CD4-positive, CD25-positive, alpha-beta regulatory T cell (primary cell): ENCODE data around the gene ULBP3. TPM values are rescaled to one million over a fixed set of nuclear protein-coding genes. Genes with fewer than 3 reads are reported as not detected.
"Not testable (repeated sequence)": the region's sequence is repeated elsewhere in the genome, so short reads cannot be mapped to it uniquely, and the experiment has no call there.

Experiments
- ATAC-seq, 2 donors: fragments of 150-1000 bp; cut with Tn5 transposase; one replicate each; pipeline ENCODE4 v1.10.0; 2021; ENCODE audit warnings: low read depth in 2 of 2, moderate number of reproducible peaks in 2 of 2, moderate library complexity in 1 of 2
- DNase-seq, 3 donors: peaks; one replicate each; pipeline versions ENCODE4 v3.0.0 to v3.0.0-alpha.2; 2012 to 2022; ENCODE audit warnings: mixed read lengths in 1 of 3
- H3K27ac ChIP-seq: one replicate; pipeline ENCODE4 v1.7.0; 2013; ENCODE audit warnings: mild to moderate bottlenecking, low read length; ENCODE audit not compliant: insufficient read depth, poor library complexity, severe bottlenecking
- H3K27me3 ChIP-seq: one replicate; pipeline ENCODE4 v1.7.0; 2013; ENCODE audit warnings: low read length; ENCODE audit not compliant: control insufficient read depth, insufficient read depth
- H3K36me3 ChIP-seq: one replicate; pipeline ENCODE4 v1.7.0; 2013; ENCODE audit warnings: mild to moderate bottlenecking, low read length, moderate library complexity; ENCODE audit not compliant: control insufficient read depth, insufficient read depth
- H3K4me1 ChIP-seq: 2 replicates; pipeline ENCODE4 v1.7.0; 2013; ENCODE audit warnings: mild to moderate bottlenecking, low read length; ENCODE audit not compliant: insufficient read depth, control insufficient read depth, poor library complexity, severe bottlenecking
- H3K4me3 ChIP-seq: one replicate; pipeline ENCODE4 v1.7.0; 2013; ENCODE audit warnings: low read depth, mild to moderate bottlenecking, low read length, moderate library complexity
- H3K9me3 ChIP-seq, 2 experiments: 1 replicate in 1 of 2; 2 replicates in 1 of 2; pipeline ENCODE4 v1.7.0; 2013; ENCODE audit warnings: low read length in 2 of 2, mild to moderate bottlenecking in 1 of 2, moderate library complexity in 1 of 2; ENCODE audit not compliant: control insufficient read depth in 2 of 2
- H3K27ac Mint-ChIP-seq, 3 donors: one replicate each; pipeline ENCODE4 v1.8.0; 2020 to 2022; ENCODE audit warnings: mild to moderate bottlenecking in 3 of 3, mixed read lengths in 3 of 3, moderate library complexity in 2 of 3
- H3K27me3 Mint-ChIP-seq: one replicate; pipeline ENCODE4 v1.8.0; 2022; ENCODE audit warnings: mild to moderate bottlenecking, mixed read lengths
- H3K36me3 Mint-ChIP-seq: one replicate; pipeline ENCODE4 v1.8.0; 2020; ENCODE audit warnings: mixed read lengths
- H3K4me1 Mint-ChIP-seq, 4 donors: one replicate each; pipeline ENCODE4 v1.8.0; 2020 to 2022; ENCODE audit warnings: mixed read lengths in 4 of 4, mild to moderate bottlenecking in 1 of 4
- H3K4me3 Mint-ChIP-seq, 4 donors: one replicate each; pipeline ENCODE4 v1.8.0; 2020 to 2022; ENCODE audit warnings: mild to moderate bottlenecking in 4 of 4, mixed read lengths in 4 of 4, moderate library complexity in 3 of 4
- H3K9me3 Mint-ChIP-seq, 7 donors: one replicate each; pipeline ENCODE4 v1.8.0; 2020 to 2022; ENCODE audit warnings: mixed read lengths in 7 of 7, mild to moderate bottlenecking in 3 of 7, moderate library complexity in 2 of 7
- polyA plus RNA-seq, 4 donors: library from polyadenylated mRNA; unstranded; fragments of 300-500 nt; fragmentation: Illumina TruSeq; gene quantifications; one replicate each; pipeline ENCODE4 v1.2.3, GENCODE V29; 2021
- total RNA-seq: library from RNA; stranded (reverse); gene quantifications from one replicate; pipeline ENCODE4 v1.2.3, GENCODE V29; 2022

ULBP3 gene
- total and polyA plus RNA-seq, 5 donors from 2014 or later = 0.19 to 1.3 (median 0.95) TPM; not detected in 1

GRCh38 chr6:150013785-150014622, 54.9 kb downstream of the ULBP3 start:
- H3K9me3 Mint-ChIP-seq, H3K4me1 ChIP-seq, H3K9me3 ChIP-seq, H3K36me3 Mint-ChIP-seq, H3K4me3 ChIP-seq, H3K27ac ChIP-seq, DNase-seq, H3K36me3 ChIP-seq, ATAC-seq: not testable (repeated sequence)
- H3K4me3 Mint-ChIP-seq = peak overlapping the region in 1 of 4 donors; percentile 65
- peak overlapping the region in 1 of 3 donors; percentile 84 for H3K27ac Mint-ChIP-seq
- H3K4me1 Mint-ChIP-seq = peaks cover 0 to 17% (median 14%) of the 10 kb centered on the region in 4 donors
- H3K27me3 Mint-ChIP-seq = peaks cover 89% of the 10 kb centered on the region
- peaks cover 45% of the 10 kb centered on the region for H3K27me3 ChIP-seq

DNA sequence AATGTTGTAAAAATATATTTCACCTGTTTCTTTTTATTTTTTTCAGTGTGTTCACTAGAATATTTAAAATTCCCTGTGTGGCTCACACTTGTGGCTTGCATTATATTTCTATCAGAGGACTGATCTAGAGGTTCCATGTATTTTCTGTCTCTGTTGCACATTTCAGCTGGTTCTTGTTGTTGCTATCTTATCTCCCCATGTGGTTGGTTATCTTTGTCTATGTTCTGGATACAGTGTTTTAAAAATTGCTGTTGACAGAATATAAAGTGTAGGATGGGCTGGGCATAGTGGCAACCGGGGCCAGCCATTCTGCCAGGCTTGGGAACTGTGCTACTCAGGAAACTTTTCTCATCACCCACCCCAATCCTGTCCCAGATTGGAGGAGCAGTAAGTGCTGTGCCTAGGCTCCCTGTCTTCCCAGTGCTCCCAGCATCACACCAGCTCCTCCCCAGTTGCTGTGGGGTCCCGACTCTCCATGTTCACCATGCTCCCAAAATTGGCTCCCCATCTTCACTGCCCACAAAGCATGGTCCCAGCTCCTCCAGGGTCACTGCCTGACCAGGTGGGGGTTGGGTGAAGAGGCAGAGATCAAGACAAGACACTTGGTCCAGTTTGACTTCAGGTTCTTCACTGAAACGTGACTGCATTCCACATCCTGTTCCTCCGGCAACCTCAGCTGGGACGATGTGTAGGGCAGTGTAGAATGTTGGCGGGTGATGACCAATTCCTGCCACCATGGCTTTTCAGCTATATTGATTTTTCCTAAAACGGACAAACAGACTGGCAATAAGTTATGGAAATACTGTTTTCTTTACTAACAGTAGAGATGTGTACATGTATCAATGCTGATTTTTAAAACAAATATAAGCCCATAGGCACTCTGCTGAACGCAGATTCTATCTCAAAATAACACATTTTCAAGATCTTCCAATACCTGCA, 55.8 kb downstream of the ULBP3 start:
- H3K4me1 Mint-ChIP-seq = peaks cover 0 to 17% (median 14%) of the 10 kb centered on the region in 4 donors
- peaks cover 48% of the 10 kb centered on the region for H3K27me3 ChIP-seq
- H3K27ac Mint-ChIP-seq, H3K9me3 Mint-ChIP-seq, DNase-seq, H3K4me1 ChIP-seq, ATAC-seq, H3K36me3 ChIP-seq, H3K27ac ChIP-seq, H3K4me3 Mint-ChIP-seq, H3K9me3 ChIP-seq, H3K4me3 ChIP-seq, H3K36me3 Mint-ChIP-seq: not testable (repeated sequence)
- H3K27me3 Mint-ChIP-seq = peaks cover 95% of the 10 kb centered on the region

Other genes starting within 250 kb of the ULBP3 start
- 0.49 TPM for gene LRP11, start 204.8 kb downstream of the ULBP3 start, total RNA-seq
- gene LRP11, start 204.8 kb downstream of the ULBP3 start, polyA plus RNA-seq = 1 to 10 TPM in 2 of 4 donors, under 1 TPM in 2; 0.42 to 1.3 (median 0.93) TPM
- gene RAET1E, start 171.0 kb downstream of the ULBP3 start, total RNA-seq = not detected
- not detected for gene RAET1E, start 171.0 kb downstream of the ULBP3 start, polyA plus RNA-seq
- 0.76 TPM for gene RAET1G, start 146.0 kb downstream of the ULBP3 start, total RNA-seq
- not detected for gene RAET1G, start 146.0 kb downstream of the ULBP3 start, polyA plus RNA-seq
- gene ULBP2, start 127.1 kb downstream of the ULBP3 start, total RNA-seq = 9.7 TPM
- gene ULBP2, start 127.1 kb downstream of the ULBP3 start, polyA plus RNA-seq = under 1 TPM in 1 of 4 donors, not detected in 3; 0.13 TPM
- gene ULBP1, start 105.2 kb downstream of the ULBP3 start, total RNA-seq = 0.64 TPM
- gene ULBP1, start 105.2 kb downstream of the ULBP3 start, polyA plus RNA-seq = not detected
- gene RAET1L, start 43.6 kb downstream of the ULBP3 start, total RNA-seq = not detected
- not detected for gene RAET1L, start 43.6 kb downstream of the ULBP3 start, polyA plus RNA-seq
- gene PPP1R14C, start 73.9 kb upstream of the ULBP3 start, total RNA-seq = not detected
- gene PPP1R14C, start 73.9 kb upstream of the ULBP3 start, polyA plus RNA-seq = not detected